H1 (cell line): ENCODE measurements around the gene CNDP1. TPM values are rescaled to one million over a fixed set of nuclear protein-coding genes. Genes with fewer than 3 reads are reported as not detected.

Source experiments
- RXRA ChIP-seq: IDR thresholded peaks from 2 replicates; pipeline ENCODE4 v1.6.1; 2011; ENCODE audit warnings: low read depth, mild to moderate bottlenecking, low read length, moderate library complexity; ENCODE audit not compliant: insufficient read depth
- polyA plus RNA-seq, 7 experiments: library from polyadenylated mRNA; depleted of rRNA in 3 of 7; stranded (reverse) in 5 of 7; unstranded in 2 of 7; fragments of >200 nt in 5 of 7; fragments of 200-250 nt in 2 of 7; gene quantifications; 1 replicate in 5 of 7; 2 replicates in 1 of 7; 4 replicates in 1 of 7; pipeline versions ENCODE4 v1.2.1 to v1.2.3, GENCODE V29; 2011 to 2013; ENCODE audit warnings: missing spikeins in 2 of 7, mixed read lengths in 2 of 7
- total RNA-seq: library from RNA; stranded (reverse); fragmentation: NEBNext Ultra II Directional; extraction: Animal tissue kit (Norgen Biotek cat#: 25700); gene quantifications from 2 replicates; pipeline ENCODE4 v1.2.1, GENCODE V29; 2021

CNDP1 gene
- total and polyA plus RNA-seq, 2 of the 8 experiments (the other 6 are each of a cell fraction or from before 2014, with no cell fraction given): 0.09 TPM; not detected in 1

GRCh38 chr18:74497324-74497676 is 37.0 kb upstream of the CNDP1 start (continued):
- no peak for TF ChIP-seq RXRA
